AML-193 (cell line): ENCODE results near the gene IGLL5.
"Not testable (repeated sequence)": the region's sequence is repeated elsewhere in the genome, so short reads cannot be mapped to it uniquely, and the experiment has no call there.

Experiments used
- DNase-seq, 2 experiments: peaks; one replicate each; lab custom pipeline; 2025; lab: John Stamatoyannopoulos, UW

Gene IGLL5

GRCh38 chr22:22914726-22915669 is 27.4 kb downstream of the IGLL5 start:
- DNase-seq: no peak

DNA sequence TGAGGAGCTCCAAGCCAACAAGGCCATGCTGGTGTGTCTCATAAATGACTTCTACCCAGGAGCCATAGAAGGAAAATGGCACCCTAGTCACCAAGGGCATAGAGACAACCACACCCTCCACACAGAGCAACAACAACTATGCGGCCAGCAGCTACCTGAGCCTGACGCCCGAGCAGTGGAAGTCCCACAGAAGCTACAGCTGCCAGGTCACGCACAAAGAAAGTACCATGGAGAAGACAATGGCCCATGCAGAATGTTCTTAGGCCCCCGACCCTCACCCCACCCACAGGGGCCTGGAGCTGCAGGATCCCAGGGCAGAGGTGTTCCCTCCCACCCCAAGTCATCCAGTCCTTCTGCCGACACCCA is 28.0 kb downstream of the IGLL5 start:
- no peak for DNase-seq

GRCh38 chr22:22916215-22916951 is 28.8 kb downstream of the IGLL5 start:
- no peak for DNase-seq

GRCh38 chr22:22916952-22917290 is 29.3 kb downstream of the IGLL5 start:
- no peak for DNase-seq

- no peak for DNase-seq
Observed at GRCh38 chr22:22917377-22917776, 29.8 kb downstream of the IGLL5 start.

- no peak for DNase-seq
Observed at GRCh38 chr22:22918297-22918965, 30.8 kb downstream of the IGLL5 start.

DNA sequence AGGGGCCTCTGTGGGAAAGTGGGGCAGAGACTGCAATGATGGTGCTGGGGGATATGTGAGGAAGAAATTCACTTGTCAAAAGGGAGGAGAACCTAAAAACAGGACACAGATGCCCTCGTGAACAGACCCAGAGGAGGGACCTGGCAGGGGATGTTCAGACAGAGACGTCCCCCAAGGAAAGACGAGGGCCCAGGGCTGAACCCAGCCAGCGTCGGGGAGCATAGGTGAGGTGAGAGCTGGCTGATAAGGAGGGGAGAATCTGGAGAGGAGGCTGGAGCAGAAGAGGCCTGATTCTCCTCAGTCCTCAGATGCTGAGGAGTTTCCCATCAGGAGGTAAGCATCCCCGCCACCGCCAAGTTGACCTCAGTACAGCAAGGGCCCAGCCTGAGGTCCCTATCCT is 31.4 kb downstream of the IGLL5 start:
- no peak for DNase-seq

DNA sequence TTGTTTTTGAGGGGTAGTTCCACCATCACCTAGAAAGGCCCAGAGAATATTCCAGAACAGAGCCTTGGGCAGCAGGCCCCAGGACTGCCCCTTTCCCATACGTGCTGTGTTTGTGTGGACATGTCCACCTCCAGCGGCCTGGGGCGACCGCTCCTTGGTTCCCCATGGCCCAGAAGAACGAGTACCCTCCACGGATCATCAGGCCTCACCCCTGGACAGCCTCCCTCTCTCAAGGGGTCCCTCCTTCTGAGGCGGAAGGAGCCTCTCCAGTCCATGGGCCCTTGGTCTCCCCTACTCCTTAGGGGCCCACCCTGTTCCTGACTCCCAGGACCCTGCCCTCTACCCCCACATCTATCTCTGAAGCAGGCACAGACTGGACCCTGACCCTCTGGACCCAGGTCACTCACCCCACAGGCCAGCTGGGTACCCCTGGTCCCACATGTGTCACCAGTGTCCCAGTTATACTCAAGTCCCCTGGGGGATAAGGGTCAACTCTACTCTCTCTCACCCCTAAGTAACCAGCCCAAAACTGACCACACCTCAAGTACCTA is 32.6 kb downstream of the IGLL5 start:
- DNase-seq: no peak

GRCh38 chr22:22920910-22921550 is 33.4 kb downstream of the IGLL5 start:
- no peak for DNase-seq

- no peak for DNase-seq
Observed at GRCh38 chr22:22921575-22921974, 34.0 kb downstream of the IGLL5 start.

- DNase-seq: not testable (repeated sequence)
Observed at GRCh38 chr22:22922092-22922953, 34.7 kb downstream of the IGLL5 start.

GRCh38 chr22:22922954-22923319 is 35.3 kb downstream of the IGLL5 start:
- no peak for DNase-seq

- DNase-seq: no peak
Observed at GRCh38 chr22:22923379-22923778, 35.8 kb downstream of the IGLL5 start.

DNA sequence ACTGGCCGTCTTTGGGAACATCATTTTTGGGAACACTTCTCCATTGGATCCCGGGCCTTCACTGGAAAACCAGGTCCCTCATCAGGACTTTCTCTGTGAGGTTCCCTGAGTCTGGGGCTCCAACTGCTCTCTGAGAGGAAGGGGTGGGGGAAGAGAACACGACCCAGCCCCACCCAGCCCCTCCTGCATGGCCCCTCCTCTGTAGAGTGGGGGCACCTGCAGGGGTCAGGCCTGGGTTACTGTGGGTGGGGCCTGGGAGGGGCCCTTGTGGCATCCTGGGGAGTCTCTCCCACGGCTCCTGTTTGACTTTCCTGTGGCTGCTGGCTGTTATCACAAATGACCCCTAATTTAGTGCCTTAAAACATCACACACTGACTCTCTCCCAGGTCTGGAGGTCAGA is 36.3 kb downstream of the IGLL5 start:
- no peak for DNase-seq

DNA sequence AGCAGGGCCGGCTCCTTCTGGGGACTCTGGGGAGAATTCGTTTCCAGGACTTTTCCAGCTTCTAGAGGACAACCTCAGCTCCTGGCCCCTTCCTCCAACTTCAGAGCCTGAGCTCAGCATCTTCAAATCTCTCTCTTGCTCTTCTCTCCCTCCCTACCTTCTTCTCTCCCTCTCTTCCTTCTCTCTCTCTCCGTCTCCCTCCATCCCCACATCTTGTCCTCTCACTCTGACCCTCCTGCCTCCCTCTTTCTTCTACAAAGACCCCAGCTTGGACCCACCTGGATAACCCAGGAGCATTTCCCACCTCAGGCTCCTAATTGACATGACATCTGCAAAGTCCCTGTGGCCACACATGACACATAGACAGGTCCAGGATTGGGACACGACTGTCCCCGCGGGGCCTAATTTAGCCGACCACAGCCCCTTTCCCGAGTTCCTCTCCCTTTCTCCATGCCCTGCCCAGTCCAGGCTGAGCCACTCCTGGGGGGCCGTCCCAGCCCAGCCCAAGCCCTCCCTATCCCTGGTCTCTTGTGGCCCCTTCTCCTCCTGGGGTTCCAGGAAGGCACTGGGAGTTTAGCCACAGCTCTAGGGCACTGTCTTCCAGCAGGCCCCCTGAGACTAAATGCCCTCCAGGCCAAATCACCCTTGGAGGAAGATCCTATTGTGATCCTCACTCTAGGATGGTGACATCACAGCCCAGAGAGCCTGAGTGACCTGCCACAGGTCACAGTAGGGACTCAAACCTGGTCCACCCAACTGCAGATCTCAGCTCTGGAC is 36.9 kb downstream of the IGLL5 start:
- no peak for DNase-seq

DNA sequence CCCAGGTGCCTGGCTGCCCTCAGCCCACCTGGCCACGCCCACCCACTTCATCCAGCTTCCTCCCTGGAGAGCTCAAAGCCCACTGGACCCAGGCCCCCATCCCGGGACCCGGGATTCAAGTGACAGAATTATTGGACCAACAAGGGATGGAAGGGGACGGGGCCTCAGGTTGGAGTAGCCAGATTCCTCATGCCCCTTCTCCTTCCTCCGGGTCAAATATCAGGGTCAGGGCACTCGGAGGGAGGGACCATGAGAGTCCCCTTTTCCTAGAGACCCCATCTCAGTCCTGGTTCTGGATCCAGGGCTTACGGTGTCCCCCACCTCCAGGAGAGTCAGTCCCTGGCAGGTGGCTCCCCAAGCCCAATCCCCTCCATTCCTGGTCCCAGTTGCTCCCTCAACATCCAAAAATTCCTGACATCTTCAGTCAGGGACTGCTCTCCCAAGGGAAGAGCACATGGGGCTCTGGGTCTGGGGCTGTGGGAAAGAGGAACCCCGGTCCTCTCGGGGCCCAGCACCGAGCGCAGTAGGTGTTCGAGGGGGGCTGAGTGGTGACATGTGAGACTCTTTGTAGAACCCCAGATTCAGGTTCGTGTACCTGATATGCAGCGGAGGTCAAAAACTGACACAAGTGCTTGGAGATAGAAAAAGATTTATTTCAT is 37.7 kb downstream of the IGLL5 start:
- no peak for DNase-seq

DNA sequence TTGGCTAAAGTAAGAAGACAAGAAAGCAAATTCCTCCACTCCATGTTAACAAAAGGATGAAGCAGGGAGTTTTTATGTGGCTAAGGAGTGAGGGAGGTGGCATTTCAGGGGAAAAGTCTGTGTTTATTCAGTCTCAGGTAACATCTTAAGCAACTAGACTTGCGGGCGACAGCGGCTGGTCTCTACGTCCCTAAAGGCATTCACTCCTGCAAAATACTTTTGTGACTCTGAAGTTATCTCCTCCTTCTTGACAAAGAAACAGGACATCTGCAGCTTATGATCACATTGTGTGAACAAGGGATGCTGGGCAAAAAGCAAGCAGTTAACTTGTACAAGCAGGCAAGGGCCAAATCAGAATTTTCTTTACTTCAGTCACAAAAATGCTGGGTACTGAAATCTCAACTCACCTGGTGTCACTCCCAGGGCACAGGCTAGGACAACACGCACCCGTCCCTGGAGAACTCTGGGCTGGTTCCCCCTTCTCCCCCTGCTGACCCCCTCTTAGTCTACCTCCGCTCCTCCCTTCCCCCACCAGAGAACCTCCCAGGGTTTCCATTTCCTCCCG is 38.3 kb downstream of the IGLL5 start:
- DNase-seq: no peak

- no peak for DNase-seq
Observed at GRCh38 chr22:22926370-22927195, 39.0 kb downstream of the IGLL5 start.
